B cell (primary cell): ENCODE data around the gene POP5. TPM values are rescaled to one million over a fixed set of nuclear protein-coding genes. Genes with fewer than 3 reads are reported as not detected.

Experiments used
- ATAC-seq: fragments of 200-7000 bp; cut with Tn5 transposase; one replicate; pipeline ENCODE4 v1.10.0; 2021; ENCODE audit warnings: low read depth, mild to moderate bottlenecking, moderate number of reproducible peaks, moderate library complexity
- CTCF ChIA-PET: fragments of 350-600 bp; sonication (Branson Sonifier 250); formaldehyde crosslinking; loops from one replicate; lab custom pipeline; 2021; ENCODE audit warnings: antibody characterized with exemption, inconsistent platforms; lab: Charles Lee
- POLR2A ChIA-PET: fragments of 350-600 bp; sonication (Branson Sonifier 250); formaldehyde crosslinking; loops from one replicate; lab custom pipeline; 2021; ENCODE audit warnings: antibody characterized with exemption; lab: Charles Lee
- DNase-seq: peaks from one replicate; pipeline ENCODE4 v3.0.0; 2013
- H2AFZ ChIP-seq: 2 replicates; pipeline ENCODE4 v1.6.1; 2012; ENCODE audit warnings: mild to moderate bottlenecking, low read depth, low read length; ENCODE audit not compliant: insufficient read depth, poor library complexity, severe bottlenecking
- H3K27ac ChIP-seq, 2 donors: 1 replicate in 1 of 2; 2 replicates in 1 of 2; pipeline ENCODE4 v1.5.1; 2012 to 2013; ENCODE audit warnings: low read length in 2 of 2, mild to moderate bottlenecking in 2 of 2, moderate library complexity in 1 of 2
- H3K27me3 ChIP-seq, 4 experiments: fragments of 200-600 bp in 1 of 4; sonication (generic) in 1 of 4; replicated peaks in 1 of 4; 1 replicate in 2 of 4; 2 replicates in 2 of 4; pipeline versions ENCODE4 v1.6.1 to v1.7.0; 2013 to 2016; ENCODE audit warnings: low read length in 3 of 4, mild to moderate bottlenecking in 2 of 4, mixed read lengths in 1 of 4, moderate library complexity in 1 of 4; ENCODE audit not compliant: insufficient read depth in 4 of 4, control insufficient read depth in 3 of 4; ENCODE audit errors: control extremely low read depth in 1 of 4
- H3K36me3 ChIP-seq, 2 experiments: replicated peaks in 1 of 2; 1 replicate in 1 of 2; 2 replicates in 1 of 2; pipeline versions ENCODE4 v1.6.1 to v1.7.1; 2013; ENCODE audit warnings: low read length in 1 of 2; ENCODE audit not compliant: insufficient read depth in 2 of 2, control insufficient read depth in 1 of 2; ENCODE audit errors: control extremely low read depth in 1 of 2, extremely low read depth in 1 of 2
- H3K4me1 ChIP-seq, 2 donors: fragments of 200-600 bp in 1 of 2; sonication (generic) in 1 of 2; 1 replicate in 1 of 2; 2 replicates in 1 of 2; pipeline versions ENCODE4 v1.5.1 to v1.6.1; 2013 to 2017; ENCODE audit warnings: low read length in 2 of 2; ENCODE audit not compliant: control insufficient read depth in 2 of 2, insufficient read depth in 2 of 2
- H3K4me2 ChIP-seq: replicated peaks from 2 replicates; pipeline ENCODE3; 2012; ENCODE audit warnings: mild to moderate bottlenecking, low read depth, low read length; ENCODE audit not compliant: poor library complexity, severe bottlenecking
- H3K4me3 ChIP-seq, 5 experiments: fragments of 200-600 bp in 1 of 5; sonication (generic) in 1 of 5; 1 replicate in 3 of 5; 2 replicates in 2 of 5; pipeline versions ENCODE4 v1.5.1 to v1.7.0; 2011 to 2016; ENCODE audit warnings: low read length in 4 of 5, mild to moderate bottlenecking in 4 of 5, low read depth in 2 of 5, control low read depth in 1 of 5, moderate library complexity in 1 of 5; ENCODE audit not compliant: insufficient read depth in 1 of 5; ENCODE audit errors: control extremely low read depth in 1 of 5, extremely low read depth in 1 of 5
- H3K79me2 ChIP-seq: fragments of 200-600 bp; sonication (generic); one replicate; pipeline ENCODE4 v1.6.0; 2016; ENCODE audit warnings: low read length; ENCODE audit not compliant: control insufficient read depth, insufficient read depth
- H3K9ac ChIP-seq: fragments of 200-600 bp; sonication (generic); 2 replicates; pipeline ENCODE4 v1.6.1; 2017; ENCODE audit warnings: mild to moderate bottlenecking, low read length, moderate library complexity
- H3K9me3 ChIP-seq, 3 donors: one replicate each; pipeline versions ENCODE4 v1.6.1 to v1.7.1; 2013; ENCODE audit warnings: low read length in 2 of 3; ENCODE audit not compliant: control insufficient read depth in 2 of 3, insufficient read depth in 1 of 3; ENCODE audit errors: control extremely low read depth in 1 of 3
- H4K20me1 ChIP-seq: 2 replicates; pipeline ENCODE4 v1.6.0; 2012; ENCODE audit warnings: mild to moderate bottlenecking, low read length; ENCODE audit not compliant: insufficient read depth, control insufficient read depth, poor library complexity, severe bottlenecking
- H3K27ac Mint-ChIP-seq: one replicate; pipeline ENCODE4 v1.8.0; 2021; ENCODE audit warnings: mixed read lengths
- H3K27me3 Mint-ChIP-seq: one replicate; pipeline ENCODE4 v1.8.0; 2021; ENCODE audit warnings: mixed read lengths
- H3K4me1 Mint-ChIP-seq: one replicate; pipeline ENCODE4 v1.8.0; 2021; ENCODE audit warnings: mixed read lengths
- H3K4me3 Mint-ChIP-seq: one replicate; pipeline ENCODE4 v1.8.0; 2021; ENCODE audit warnings: mixed read lengths
- H3K9me3 Mint-ChIP-seq: one replicate; pipeline ENCODE4 v1.8.0; 2022; ENCODE audit warnings: mixed read lengths; ENCODE audit not compliant: insufficient read depth
- CTCF ChIP-seq: fragments of 200-600 bp; IDR thresholded peaks from one replicate; pipeline ENCODE4 v1.8.0; 2022; ENCODE audit warnings: antibody characterized with exemption, mild to moderate bottlenecking
- EZH2 ChIP-seq: IDR thresholded peaks from 2 replicates; pipeline ENCODE4 v1.6.1; 2012; ENCODE audit warnings: borderline replicate concordance, low read depth, mild to moderate bottlenecking, moderate library complexity, low read length; ENCODE audit not compliant: insufficient read depth, poor library complexity, severe bottlenecking
- WGBS: methylation state at CpG from one replicate; pipeline ENCODE4 v1.1.5; 2013; ENCODE audit warnings: missing lambda C conversion rate; ENCODE audit not compliant: insufficient coverage; 5-methylcytosine and 5-hydroxymethylcytosine counted together
- intact Hi-C: fragments of 100-400 bp; cut with micrococcal nuclease; formaldehyde crosslinking; loops from one replicate; pipeline ENCODE4 v1.10.0; 2022
- polyA plus RNA-seq: library from polyadenylated mRNA; depleted of rRNA; stranded (reverse); fragments of >200 nt; gene quantifications from 2 replicates; pipeline ENCODE4 v1.2.3, GENCODE V29; 2012
- total RNA-seq, 2 donors: library from RNA; stranded (reverse); fragments of 120-200 nt in 1 of 2; gene quantifications; 1 replicate in 1 of 2; 2 replicates in 1 of 2; pipeline versions ENCODE4 v1.2.3 to v1.2.4, GENCODE V29; 2013 to 2022

Gene POP5
- total and polyA plus RNA-seq, 2 donors (not counting 1 experiment from before 2014, with no cell fraction given) = 60.6 to 107 TPM

- Mint-ChIP-seq H3K9me3 (no peaks in the 10 kb centered on the region), H3K4me1 (peaks cover 16% of the 10 kb centered on the region), H3K27me3 (peaks cover 10% of the 10 kb centered on the region), H3K4me3 (no peak overlapping the region), H3K27ac (no peak overlapping the region)
- H3K4me1 ChIP-seq = peaks cover 20 to 22% of the 10 kb centered on the region in 2 donors
- peaks cover 0 to 28% (median 10%) of the 10 kb centered on the region in 4 experiments for H3K27me3 ChIP-seq
- 100% methylated on average over 1 of the region's 2 CpGs for whole genome bisulfite sequencing
- H3K9ac ChIP-seq = no peak overlapping the region
- no peaks in the 10 kb centered on the region for H4K20me1 ChIP-seq
- no peak overlapping the region for H3K27ac ChIP-seq
- no peaks in the 10 kb centered on the region for H3K36me3 ChIP-seq
- ChIA-PET POLR2A (no interaction called here), CTCF (interaction anchor here (0.7 kb wide), 1 partner anchor 385 kb away, joined by 3 read pairs; no protein-coding TSS in a partner anchor)
- TF ChIP-seq EZH2 (no peak), CTCF (no peak)
- no peaks in the 10 kb centered on the region for H3K79me2 ChIP-seq
- no peak for ATAC-seq
- H3K9me3 ChIP-seq = no peaks in the 10 kb centered on the region
- H2AFZ ChIP-seq = no peak overlapping the region
- no peak for DNase-seq
- no peak overlapping the region for H3K4me3 ChIP-seq
- no peak overlapping the region for H3K4me2 ChIP-seq
- intact Hi-C loops = no loop called here
Observed at GRCh38 chr12:120586860-120587259, 5.7 kb upstream of the POP5 start.

- POLR2A ChIA-PET = no interaction called here
- 83% methylated on average over 6 of the region's 7 CpGs for WGBS
- CTCF ChIA-PET = no interaction called here
Observed at GRCh38 chr12:120586206-120586605, 5.0 kb upstream of the POP5 start.

More at GRCh38 chr12:120586206-120586605, 5.0 kb upstream of the POP5 start:
- intact Hi-C loops = no loop called here
- TF ChIP-seq CTCF = no peak
- no peak for TF ChIP-seq EZH2
- no peak overlapping the region for H3K9ac ChIP-seq
- no peak overlapping the region for H3K27ac ChIP-seq
- no peaks in the 10 kb centered on the region for H3K9me3 ChIP-seq
- H3K27me3 Mint-ChIP-seq = peaks cover 10% of the 10 kb centered on the region
- no peaks in the 10 kb centered on the region for H3K9me3 Mint-ChIP-seq
- no peak overlapping the region for H3K27ac Mint-ChIP-seq
- ATAC-seq = no peak
- H3K4me3 Mint-ChIP-seq = no peak overlapping the region
- DNase-seq = no peak
- no peak overlapping the region for H2AFZ ChIP-seq
- H3K4me1 ChIP-seq = peaks cover 23 to 26% of the 10 kb centered on the region in 2 donors
- H3K27me3 ChIP-seq = peaks cover 0 to 28% (median 10%) of the 10 kb centered on the region in 4 experiments
- H3K4me1 Mint-ChIP-seq = peaks cover 23% of the 10 kb centered on the region
- H3K36me3 ChIP-seq = no peaks in the 10 kb centered on the region
- H4K20me1 ChIP-seq = no peaks in the 10 kb centered on the region
- H3K79me2 ChIP-seq = no peaks in the 10 kb centered on the region
- H3K4me2 ChIP-seq = no peak overlapping the region
- no peak overlapping the region for H3K4me3 ChIP-seq
